Lung (tissue), 12 donors: ENCODE data around the gene FBXL16. TPM values are rescaled to one million over a fixed set of nuclear protein-coding genes. Genes with fewer than 3 reads are reported as not detected.

Experiments used
- ATAC-seq: fragments of 200-7000 bp; cut with Tn5 transposase; one replicate; pipeline ENCODE4 v1.9.1; 2020; ENCODE audit warnings: moderate number of reproducible peaks; ENCODE audit not compliant: insufficient read depth, low FRiP score
- DNase-seq, 3 donors: peaks; one replicate each; pipeline ENCODE4 v3.0.0-alpha.2; 2013 to 2017
- H3K27ac ChIP-seq, 2 donors: one replicate each; pipeline ENCODE4 v1.5.1; 2013; ENCODE audit warnings: mild to moderate bottlenecking in 2 of 2, moderate library complexity in 2 of 2, control low read depth in 1 of 2, inconsistent platforms in 1 of 2, low read depth in 1 of 2, low read length in 1 of 2
- H3K27me3 ChIP-seq, 3 donors: one replicate each; pipeline ENCODE4 v1.5.1; 2013; ENCODE audit warnings: low read length in 2 of 3; ENCODE audit not compliant: control insufficient read depth in 3 of 3, insufficient read depth in 3 of 3
- H3K36me3 ChIP-seq, 4 donors: one replicate each; pipeline ENCODE4 v1.5.1; 2013; ENCODE audit warnings: low read length in 4 of 4, mild to moderate bottlenecking in 1 of 4, moderate library complexity in 1 of 4; ENCODE audit not compliant: control insufficient read depth in 4 of 4, insufficient read depth in 4 of 4
- H3K4me1 ChIP-seq, 5 donors: one replicate each; pipeline ENCODE4 v1.5.1; 2013; ENCODE audit warnings: low read length in 5 of 5, mild to moderate bottlenecking in 2 of 5, moderate library complexity in 1 of 5; ENCODE audit not compliant: control insufficient read depth in 5 of 5, insufficient read depth in 5 of 5
- H3K4me3 ChIP-seq: one replicate; pipeline ENCODE4 v1.5.1; 2013; ENCODE audit warnings: mild to moderate bottlenecking, control low read depth, moderate library complexity
- H3K9ac ChIP-seq, 2 donors: one replicate each; pipeline ENCODE4 v1.5.1; 2013; ENCODE audit warnings: low read length in 2 of 2, control low read depth in 1 of 2; ENCODE audit not compliant: insufficient read depth in 1 of 2
- H3K9me3 ChIP-seq, 4 donors: one replicate each; pipeline ENCODE4 v1.5.1; 2013; ENCODE audit warnings: low read length in 3 of 4, mild to moderate bottlenecking in 1 of 4, moderate library complexity in 1 of 4; ENCODE audit not compliant: control insufficient read depth in 4 of 4, insufficient read depth in 3 of 4
- WGBS, 2 donors: extraction: QIAGEN DNeasy Blood & Tissue Kit; methylation state at CpG; one replicate each; pipeline ENCODE4 v1.1.7; 2013; 5-methylcytosine and 5-hydroxymethylcytosine counted together
- polyA plus RNA-seq, 2 donors: library from polyadenylated mRNA; stranded (reverse); fragments of 200-250 nt; gene quantifications; one replicate each; pipeline ENCODE4 v1.2.1, GENCODE V29; 2013
- total RNA-seq, 2 donors: library from RNA; depleted of rRNA in 1 of 2; stranded (reverse); fragments of >200 nt in 1 of 2; gene quantifications; one replicate each; pipeline ENCODE4 v1.2.1, GENCODE V29; 2014 to 2021
- TF ChIP-seq, protein P1 (sequence below): IDR thresholded peaks from 2 replicates; pipeline ENCODE4 v1.5.1; 2012; ENCODE audit warnings: mild to moderate bottlenecking; ENCODE audit errors: control extremely low read depth, extremely low read depth
- donor health status: control.
- donor health status: control.
- donor health status: Bipolar disorder and iron deficiency.
- donor health status: healthy.
- donor health status: DM: yes; HTN: yes; CAD: no.

Gene FBXL16
- total and polyA plus RNA-seq, 4 donors: 0.14 to 7.4 (median 2.9) TPM

DNA sequence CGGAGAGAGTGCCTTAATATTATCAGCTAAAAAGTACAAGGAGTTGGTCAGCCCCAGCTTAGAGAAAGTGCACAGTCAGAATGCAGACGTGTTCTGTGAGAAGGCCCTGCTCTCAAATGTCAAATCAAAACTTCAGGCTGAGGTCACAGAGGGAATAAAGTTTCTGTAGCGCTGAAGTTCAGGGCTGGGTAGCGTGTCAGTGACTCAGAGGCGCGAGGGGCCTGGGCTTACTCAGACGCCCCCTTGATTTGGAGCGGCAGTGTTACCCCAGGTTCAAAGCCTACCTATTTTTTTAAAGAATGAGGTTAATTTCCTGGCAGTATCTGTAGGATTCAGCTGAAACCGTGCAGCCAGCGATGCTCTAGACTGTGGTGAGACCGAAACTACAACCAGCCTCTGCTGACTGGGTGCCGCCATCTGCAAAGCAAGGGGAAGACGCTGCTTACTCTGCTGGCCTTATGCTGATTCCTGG, 30.4 kb upstream of the FBXL16 start:
- no peaks in the 10 kb centered on the region for H3K9me3 ChIP-seq
- no peaks in the 10 kb centered on the region for H3K27me3 ChIP-seq
- ATAC-seq (no peak), DNase-seq (no peak)
- TF ChIP-seq, protein P1, sequence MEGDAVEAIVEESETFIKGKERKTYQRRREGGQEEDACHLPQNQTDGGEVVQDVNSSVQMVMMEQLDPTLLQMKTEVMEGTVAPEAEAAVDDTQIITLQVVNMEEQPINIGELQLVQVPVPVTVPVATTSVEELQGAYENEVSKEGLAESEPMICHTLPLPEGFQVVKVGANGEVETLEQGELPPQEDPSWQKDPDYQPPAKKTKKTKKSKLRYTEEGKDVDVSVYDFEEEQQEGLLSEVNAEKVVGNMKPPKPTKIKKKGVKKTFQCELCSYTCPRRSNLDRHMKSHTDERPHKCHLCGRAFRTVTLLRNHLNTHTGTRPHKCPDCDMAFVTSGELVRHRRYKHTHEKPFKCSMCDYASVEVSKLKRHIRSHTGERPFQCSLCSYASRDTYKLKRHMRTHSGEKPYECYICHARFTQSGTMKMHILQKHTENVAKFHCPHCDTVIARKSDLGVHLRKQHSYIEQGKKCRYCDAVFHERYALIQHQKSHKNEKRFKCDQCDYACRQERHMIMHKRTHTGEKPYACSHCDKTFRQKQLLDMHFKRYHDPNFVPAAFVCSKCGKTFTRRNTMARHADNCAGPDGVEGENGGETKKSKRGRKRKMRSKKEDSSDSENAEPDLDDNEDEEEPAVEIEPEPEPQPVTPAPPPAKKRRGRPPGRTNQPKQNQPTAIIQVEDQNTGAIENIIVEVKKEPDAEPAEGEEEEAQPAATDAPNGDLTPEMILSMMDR: no peak
- H3K9ac ChIP-seq: no peak overlapping the region
- no peak overlapping the region for H3K27ac ChIP-seq
- no peak overlapping the region for H3K4me3 ChIP-seq
- WGBS, 2 donors: 91 to 94% methylated on average over 13 of the region's 13 CpGs
- peaks cover 5 to 53% (median 14%) of the 10 kb centered on the region in 4 donors for H3K36me3 ChIP-seq
- H3K4me1 ChIP-seq: peaks cover 0 to 9% (median 5%) of the 10 kb centered on the region in 5 donors

DNA sequence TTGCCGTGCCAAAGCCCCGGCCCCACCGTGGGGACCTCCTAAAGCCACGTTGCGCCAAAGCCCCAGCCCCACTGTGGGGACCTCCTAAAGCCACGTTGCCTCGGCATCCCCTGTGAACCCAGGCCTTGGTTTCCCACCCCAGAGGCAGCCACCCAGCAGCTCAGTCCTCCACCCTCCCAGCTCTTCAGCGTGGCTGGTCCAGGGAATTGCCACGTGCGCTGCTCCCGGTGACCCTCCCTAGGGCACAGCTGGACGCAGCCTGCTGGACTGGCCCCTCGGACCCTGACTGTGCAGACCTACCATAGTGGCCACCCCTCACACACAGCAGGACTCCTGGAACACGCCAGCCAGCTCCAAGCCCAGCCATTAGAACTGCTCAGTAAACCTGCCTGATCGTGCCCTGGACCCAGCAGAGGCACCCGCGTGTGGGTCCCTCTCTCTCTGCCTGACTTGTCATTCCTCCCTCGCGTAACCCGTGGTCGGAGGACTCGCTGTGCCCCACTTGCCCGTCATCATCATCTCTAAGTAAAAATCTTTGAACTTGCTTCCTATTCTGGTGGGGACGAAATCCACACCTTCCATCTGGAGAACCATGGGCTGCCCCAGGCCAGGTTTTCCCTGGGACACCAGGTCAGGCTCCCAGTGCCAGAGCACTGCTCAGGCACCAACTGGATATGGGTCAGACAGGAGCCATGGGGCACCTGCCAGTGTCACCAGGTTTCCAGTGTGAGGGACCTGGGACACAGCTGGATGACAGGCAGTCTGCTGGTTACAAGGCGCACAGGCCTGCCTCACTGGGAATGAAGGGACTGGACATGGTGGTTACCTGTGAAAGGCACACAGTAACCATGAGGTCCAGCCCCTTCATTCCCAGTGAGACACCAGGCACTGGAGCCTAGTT, 29.6 kb upstream of the FBXL16 start:
- ATAC-seq (no peak), DNase-seq (no peak)
- Histone ChIP-seq H3K36me3 (peaks cover 5 to 58% (median 14%) of the 10 kb centered on the region in 4 donors), H3K4me1 (peaks cover 0 to 8% (median 5%) of the 10 kb centered on the region in 5 donors), H3K27me3 (no peaks in the 10 kb centered on the region), H3K27ac (no peak overlapping the region), H3K9ac (no peak overlapping the region), H3K9me3 (no peaks in the 10 kb centered on the region), H3K4me3 (no peak overlapping the region)
- TF ChIP-seq, protein P1: no peak
- WGBS, 2 donors: 95% methylated on average over 25 of the region's 25 CpGs

DNA sequence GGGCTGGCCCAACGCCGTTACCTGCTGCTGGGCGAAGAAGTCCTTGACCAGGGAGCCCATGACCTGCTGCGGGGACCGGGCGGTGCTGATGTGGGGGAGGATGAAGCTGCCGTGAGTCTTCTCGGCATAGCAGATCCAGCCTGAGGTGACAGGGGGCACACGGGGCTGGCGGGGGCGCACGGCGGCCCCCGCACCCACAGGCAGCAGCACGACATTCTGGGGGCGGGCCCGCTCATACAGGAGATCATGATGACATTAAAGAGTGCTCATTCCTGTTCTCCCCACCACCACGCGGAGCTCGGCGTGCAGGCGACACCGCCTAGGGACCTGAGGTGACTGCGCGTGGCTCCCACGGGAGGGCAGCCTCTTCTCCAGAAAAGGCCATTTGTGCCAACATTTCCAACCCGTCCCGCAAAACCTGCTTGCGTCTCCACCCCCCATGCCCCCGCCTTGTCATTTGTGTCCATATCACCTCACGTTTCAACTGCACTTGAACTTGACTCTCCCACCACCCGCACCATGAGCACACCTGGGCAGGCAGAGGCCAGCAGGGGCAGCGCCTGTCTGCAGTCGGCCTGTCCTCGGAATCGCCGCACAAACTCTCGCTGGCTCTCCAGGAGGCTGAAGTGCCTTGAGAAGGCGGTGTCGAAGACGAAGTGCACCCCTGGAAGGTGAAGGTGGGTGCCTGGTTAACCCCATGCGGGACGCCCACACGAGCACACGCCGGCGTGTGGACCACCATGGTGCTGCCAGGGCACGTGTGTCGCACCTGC, 28.8 kb upstream of the FBXL16 start:
- Histone ChIP-seq H3K4me1 (no peaks in the 10 kb centered on the region), H3K36me3 (peaks cover 5 to 58% (median 14%) of the 10 kb centered on the region in 4 donors), H3K4me3 (no peak overlapping the region), H3K27ac (no peak overlapping the region), H3K9ac (no peak overlapping the region), H3K27me3 (no peaks in the 10 kb centered on the region), H3K9me3 (no peaks in the 10 kb centered on the region)
- TF ChIP-seq, protein P1: no peak
- ATAC-seq (no peak), DNase-seq (no peak)
- 93 to 95% methylated on average over 49 of the region's 49 CpGs for WGBS, 2 donors
